CD8-positive, alpha-beta memory T cell (primary cell): ENCODE data around the gene SH2D3C. TPM values are rescaled to one million over a fixed set of nuclear protein-coding genes. Genes with fewer than 3 reads are reported as not detected.
"Not testable (repeated sequence)": the region's sequence is repeated elsewhere in the genome, so short reads cannot be mapped to it uniquely, and the experiment has no call there.

Experiments
- CTCF ChIA-PET: fragments of 350-600 bp; sonication (Branson Sonifier 250); formaldehyde crosslinking; loops from one replicate; lab custom pipeline; 2021; ENCODE audit warnings: antibody characterized with exemption; lab: Charles Lee
- POLR2A ChIA-PET: fragments of 350-600 bp; sonication (Branson Sonifier 250); formaldehyde crosslinking; loops from one replicate; lab custom pipeline; 2021; ENCODE audit warnings: antibody characterized with exemption; lab: Charles Lee
- DNase-seq, 5 donors: peaks; one replicate each; pipeline versions ENCODE4 v3.0.0 to v3.0.0-alpha.2; 2020 to 2022; ENCODE audit warnings: mixed read lengths in 1 of 5
- H3K27ac ChIP-seq: one replicate; pipeline ENCODE4 v1.7.0; 2013; ENCODE audit warnings: low read depth, mild to moderate bottlenecking, low read length, moderate library complexity
- H3K27me3 ChIP-seq: 2 replicates; pipeline ENCODE4 v1.7.0; 2013; ENCODE audit warnings: low read length, mild to moderate bottlenecking; ENCODE audit not compliant: insufficient read depth, poor library complexity, severe bottlenecking
- H3K36me3 ChIP-seq: 2 replicates; pipeline ENCODE4 v1.7.0; 2013; ENCODE audit warnings: mild to moderate bottlenecking, low read length, moderate library complexity; ENCODE audit not compliant: insufficient read depth
- H3K4me1 ChIP-seq: 2 replicates; pipeline ENCODE4 v1.7.0; 2013; ENCODE audit warnings: mild to moderate bottlenecking, low read length, moderate library complexity; ENCODE audit not compliant: insufficient read depth
- H3K4me3 ChIP-seq: 2 replicates; pipeline ENCODE4 v1.7.0; 2013; ENCODE audit warnings: mild to moderate bottlenecking, low read length
- H3K9me3 ChIP-seq: 2 replicates; pipeline ENCODE4 v1.7.0; 2013; ENCODE audit warnings: mild to moderate bottlenecking, low read length
- H3K27ac Mint-ChIP-seq, 8 donors: one replicate each; pipeline ENCODE4 v1.8.0; 2020 to 2021; ENCODE audit warnings: mixed read lengths in 8 of 8, mild to moderate bottlenecking in 6 of 8, inconsistent platforms in 3 of 8, moderate library complexity in 3 of 8
- H3K27me3 Mint-ChIP-seq, 2 donors: one replicate each; pipeline ENCODE4 v1.8.0; 2020 to 2021; ENCODE audit warnings: mixed read lengths in 2 of 2, mild to moderate bottlenecking in 1 of 2, moderate library complexity in 1 of 2
- H3K36me3 Mint-ChIP-seq, 3 donors: one replicate each; pipeline ENCODE4 v1.8.0; 2020 to 2021; ENCODE audit warnings: mixed read lengths in 3 of 3, inconsistent platforms in 1 of 3, mild to moderate bottlenecking in 1 of 3
- H3K4me1 Mint-ChIP-seq, 3 donors: one replicate each; pipeline ENCODE4 v1.8.0; 2020 to 2021; ENCODE audit warnings: mixed read lengths in 3 of 3, inconsistent platforms in 1 of 3, mild to moderate bottlenecking in 1 of 3
- H3K4me3 Mint-ChIP-seq, 7 donors: one replicate each; pipeline ENCODE4 v1.8.0; 2020 to 2021; ENCODE audit warnings: mixed read lengths in 7 of 7, mild to moderate bottlenecking in 6 of 7, moderate library complexity in 4 of 7, inconsistent platforms in 2 of 7
- H3K9me3 Mint-ChIP-seq, 5 donors: one replicate each; pipeline ENCODE4 v1.8.0; 2020 to 2022; ENCODE audit warnings: mixed read lengths in 5 of 5, mild to moderate bottlenecking in 3 of 5, moderate library complexity in 2 of 5, inconsistent platforms in 1 of 5
- polyA plus RNA-seq: library from polyadenylated mRNA; unstranded; fragments of 300-500 nt; fragmentation: Illumina TruSeq; gene quantifications from one replicate; pipeline ENCODE4 v1.2.3, GENCODE V29; 2021
- total RNA-seq, 2 experiments: library from RNA; stranded (reverse); gene quantifications; one replicate each; pipeline ENCODE4 v1.2.3, GENCODE V29; 2021

The SH2D3C gene
- total and polyA plus RNA-seq, 3 experiments from 2014 or later = 13.9 to 50.7 (median 14.1) TPM

DNA sequence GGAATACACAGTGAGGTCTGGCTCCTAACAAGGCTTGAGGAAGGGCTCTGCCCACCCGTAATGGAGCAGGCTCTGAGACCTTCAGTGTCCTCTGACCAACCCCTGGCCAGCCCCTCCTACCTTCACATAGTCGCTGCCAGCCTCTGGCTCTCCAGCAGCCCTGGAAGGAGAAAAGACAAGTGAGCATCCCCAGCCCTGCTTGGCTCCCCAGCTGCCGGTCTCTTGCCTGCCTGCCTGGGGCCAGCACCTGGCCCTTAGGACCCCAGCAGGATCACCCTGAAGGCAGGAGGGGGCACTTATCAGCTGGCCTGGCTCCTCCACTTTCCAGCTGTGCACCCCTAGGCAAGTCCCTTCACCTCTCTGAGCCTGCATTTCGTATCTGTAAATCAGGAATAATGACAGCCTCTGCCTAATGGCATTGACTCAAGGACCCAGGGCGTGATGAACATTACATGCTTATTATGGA lies 16.9 kb downstream of the SH2D3C start:
- peak overlapping the region in 3 of 8 donors; percentile 11 to 29 (median 17) for H3K27ac Mint-ChIP-seq
- H3K27ac ChIP-seq = no peak overlapping the region
- H3K27me3 Mint-ChIP-seq = peaks cover 0 to 3% of the 10 kb centered on the region in 2 donors
- H3K36me3 ChIP-seq = peaks cover 14% of the 10 kb centered on the region
- no peak overlapping the region for H3K4me3 ChIP-seq
- no peak for DNase-seq
- H3K4me1 Mint-ChIP-seq = peaks cover 47 to 61% (median 50%) of the 10 kb centered on the region in 3 donors
- H3K9me3 Mint-ChIP-seq = no peaks in the 10 kb centered on the region
- POLR2A ChIA-PET = no interaction called here
- H3K9me3 ChIP-seq = no peaks in the 10 kb centered on the region
- CTCF ChIA-PET = interaction anchor here (1.5 to 2.2 kb wide), 2 partner anchors 10 to 16 kb away, joined by 4 to 6 read pairs; no protein-coding TSS in a partner anchor
- no peak overlapping the region for H3K4me3 Mint-ChIP-seq
- H3K4me1 ChIP-seq = peaks cover 34% of the 10 kb centered on the region
- peaks cover 0 to 70% (median 11%) of the 10 kb centered on the region in 3 donors for H3K36me3 Mint-ChIP-seq
- no peaks in the 10 kb centered on the region for H3K27me3 ChIP-seq

DNA sequence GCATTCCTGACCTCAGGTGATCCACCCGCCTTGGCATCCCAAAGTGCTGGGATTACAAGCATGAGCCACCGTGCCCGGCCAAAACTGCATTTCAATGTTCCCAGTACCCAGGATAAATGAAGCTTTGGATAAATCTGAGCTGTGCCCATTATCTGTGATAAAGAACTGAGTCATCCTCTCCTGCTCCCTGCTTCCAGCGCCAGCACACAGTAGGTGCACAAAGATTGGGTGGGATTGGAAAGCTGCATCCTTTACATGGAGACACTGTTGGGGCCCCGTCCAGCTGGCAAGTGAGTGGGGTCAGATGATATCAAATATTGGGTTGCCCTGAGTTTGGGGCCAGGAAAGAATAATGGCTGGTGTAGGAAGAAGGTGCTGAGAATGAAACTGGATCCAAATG lies 17.4 kb downstream of the SH2D3C start:
- peaks cover 14% of the 10 kb centered on the region for H3K36me3 ChIP-seq
- no peaks in the 10 kb centered on the region for H3K27me3 ChIP-seq
- H3K27ac Mint-ChIP-seq = peak overlapping the region in 3 of 8 donors; percentile 17 to 75 (median 73)
- peaks cover 43 to 57% (median 46%) of the 10 kb centered on the region in 3 donors for H3K4me1 Mint-ChIP-seq
- ChIA-PET CTCF (interaction anchor here (1.5 to 2.2 kb wide), 2 partner anchors 10 to 16 kb away, joined by 4 to 6 read pairs; no protein-coding TSS in a partner anchor), POLR2A (no interaction called here)
- no peaks in the 10 kb centered on the region for H3K9me3 ChIP-seq
- H3K4me3 Mint-ChIP-seq = no peak overlapping the region
- H3K4me3 ChIP-seq = no peak overlapping the region
- H3K9me3 Mint-ChIP-seq = no peaks in the 10 kb centered on the region
- DNase-seq = no peak
- H3K4me1 ChIP-seq = peaks cover 30% of the 10 kb centered on the region
- H3K36me3 Mint-ChIP-seq = peaks cover 0 to 66% (median 9%) of the 10 kb centered on the region in 3 donors
- H3K27me3 Mint-ChIP-seq = peaks cover 0 to 3% of the 10 kb centered on the region in 2 donors
- no peak overlapping the region for H3K27ac ChIP-seq

DNA sequence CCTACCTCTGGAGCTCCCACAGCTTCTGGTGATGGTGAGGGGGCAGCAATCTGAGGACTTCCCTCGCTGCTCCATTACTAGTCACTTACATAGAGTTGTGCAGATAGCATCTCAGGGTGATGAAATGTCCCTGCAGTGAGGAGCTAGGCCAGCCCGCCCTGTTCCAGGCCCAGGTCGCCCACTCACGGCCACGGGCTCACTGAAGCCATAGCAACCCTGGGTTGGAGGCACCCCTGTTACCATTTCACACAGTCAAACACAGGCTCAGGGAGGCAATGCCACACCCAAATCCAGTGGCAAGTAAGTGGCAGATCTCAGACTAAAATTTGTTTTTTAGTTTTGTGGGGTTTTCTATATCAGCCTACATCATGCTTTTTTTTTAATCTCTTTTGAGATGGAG lies 19.6 kb downstream of the SH2D3C start:
- peaks cover 11% of the 10 kb centered on the region for H3K4me1 ChIP-seq
- peaks cover 0 to 49% (median 3%) of the 10 kb centered on the region in 3 donors for H3K36me3 Mint-ChIP-seq
- peaks cover 0 to 2% of the 10 kb centered on the region in 2 donors for H3K27me3 Mint-ChIP-seq
- H3K9me3 ChIP-seq = no peaks in the 10 kb centered on the region
- peaks cover 5% of the 10 kb centered on the region for H3K36me3 ChIP-seq
- ChIA-PET CTCF (interaction anchor here (0.9 to 2.5 kb wide), 3 partner anchors 8 to 24 kb away, joined by 3 to 6 read pairs (median 4); partner anchors contain the start of gene TOR2A), POLR2A (interaction anchor here (1.5 kb wide), 1 partner anchor 10 kb away, joined by 3 read pairs; no protein-coding TSS in a partner anchor)
- no peaks in the 10 kb centered on the region for H3K9me3 Mint-ChIP-seq
- DNase-seq = no peak
- H3K27me3 ChIP-seq = no peaks in the 10 kb centered on the region
- no peak overlapping the region for H3K4me3 ChIP-seq
- H3K4me3 Mint-ChIP-seq = no peak overlapping the region
- no peak overlapping the region for H3K27ac ChIP-seq
- peak overlapping the region in 7 of 8 donors; percentile 10 to 87 (median 64) for H3K27ac Mint-ChIP-seq
- peaks cover 25 to 35% (median 25%) of the 10 kb centered on the region in 3 donors for H3K4me1 Mint-ChIP-seq

DNA sequence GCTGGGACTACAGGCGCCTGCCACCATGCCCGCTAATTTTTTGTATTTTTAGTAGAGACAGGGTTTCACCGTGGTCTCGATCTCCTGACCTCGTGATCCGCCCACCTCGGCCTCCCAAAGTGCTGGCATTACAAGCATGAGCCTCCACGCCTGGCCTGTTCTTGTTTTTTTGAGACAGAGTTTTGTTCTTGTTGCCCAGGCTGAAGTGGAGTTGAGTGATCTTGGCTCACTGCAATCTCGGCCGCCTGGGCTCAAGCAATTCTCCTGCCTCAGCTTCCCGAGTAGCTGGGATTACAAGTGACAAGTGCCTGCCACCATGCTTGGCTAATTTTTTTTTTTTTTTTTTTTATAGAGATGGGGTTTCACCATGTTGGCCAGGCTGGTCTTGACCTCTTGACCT lies 21.7 kb downstream of the SH2D3C start:
- Mint-ChIP-seq H3K27ac (peak overlapping the region in 2 of 8 donors; percentile 69 to 81), H3K36me3 (peaks cover 0 to 50% (median 0%) of the 10 kb centered on the region in 3 donors), H3K4me1 (peaks cover 8 to 23% (median 14%) of the 10 kb centered on the region in 3 donors)
- not testable (repeated sequence) for H3K36me3 ChIP-seq, H3K9me3 ChIP-seq, H3K4me3 ChIP-seq, H3K27ac ChIP-seq, H3K27me3 ChIP-seq, H3K9me3 Mint-ChIP-seq, H3K27me3 Mint-ChIP-seq, DNase-seq, H3K4me3 Mint-ChIP-seq, H3K4me1 ChIP-seq
- POLR2A ChIA-PET = interaction anchor here (0.7 kb wide), 1 partner anchor 159 kb away, joined by 3 read pairs; no protein-coding TSS in a partner anchor
- CTCF ChIA-PET = interaction anchor here (1.0 to 2.5 kb wide), 7 partner anchors 10 to 34 kb away, joined by 3 to 9 read pairs (median 4); partner anchors contain the start of genes CDK9 and TOR2A

DNA sequence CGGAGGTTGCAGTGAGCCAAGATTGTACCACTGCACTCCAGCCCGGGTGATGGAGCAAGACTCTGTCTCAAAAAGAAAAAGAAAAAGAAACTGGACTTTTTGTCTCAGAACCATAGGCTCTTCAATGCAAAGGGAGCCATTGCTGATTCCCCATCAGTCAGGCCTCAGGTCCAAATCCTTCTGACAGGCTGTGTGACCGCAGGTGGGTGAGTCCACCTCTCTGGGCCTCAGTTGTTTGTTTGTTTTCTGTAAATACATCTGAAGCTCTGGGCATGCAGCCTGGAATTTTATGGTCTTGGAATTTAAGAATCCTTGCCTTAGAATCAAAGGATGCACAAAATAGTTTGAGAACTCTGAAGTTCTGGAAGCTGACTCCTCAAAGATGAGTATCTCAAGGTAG lies 22.2 kb downstream of the SH2D3C start:
- H3K27me3 Mint-ChIP-seq = no peaks in the 10 kb centered on the region
- no peaks in the 10 kb centered on the region for H3K4me1 ChIP-seq
- H3K9me3 ChIP-seq = no peaks in the 10 kb centered on the region
- H3K9me3 Mint-ChIP-seq = no peaks in the 10 kb centered on the region
- H3K27ac Mint-ChIP-seq = no peak overlapping the region
- peaks cover 0 to 50% (median 0%) of the 10 kb centered on the region in 3 donors for H3K36me3 Mint-ChIP-seq
- H3K27me3 ChIP-seq = no peaks in the 10 kb centered on the region
- CTCF ChIA-PET = interaction anchor here (1.4 to 2.5 kb wide), 2 partner anchors 21 to 29 kb away, joined by 3 to 9 read pairs; partner anchors contain the start of genes CDK9 and TOR2A
- H3K36me3 ChIP-seq = peaks cover 10% of the 10 kb centered on the region
- POLR2A ChIA-PET = no interaction called here
- H3K4me1 Mint-ChIP-seq = peaks cover 12 to 22% (median 18%) of the 10 kb centered on the region in 3 donors
- no peak overlapping the region for H3K4me3 ChIP-seq
- no peak overlapping the region for H3K4me3 Mint-ChIP-seq
- no peak for DNase-seq
- no peak overlapping the region for H3K27ac ChIP-seq

DNA sequence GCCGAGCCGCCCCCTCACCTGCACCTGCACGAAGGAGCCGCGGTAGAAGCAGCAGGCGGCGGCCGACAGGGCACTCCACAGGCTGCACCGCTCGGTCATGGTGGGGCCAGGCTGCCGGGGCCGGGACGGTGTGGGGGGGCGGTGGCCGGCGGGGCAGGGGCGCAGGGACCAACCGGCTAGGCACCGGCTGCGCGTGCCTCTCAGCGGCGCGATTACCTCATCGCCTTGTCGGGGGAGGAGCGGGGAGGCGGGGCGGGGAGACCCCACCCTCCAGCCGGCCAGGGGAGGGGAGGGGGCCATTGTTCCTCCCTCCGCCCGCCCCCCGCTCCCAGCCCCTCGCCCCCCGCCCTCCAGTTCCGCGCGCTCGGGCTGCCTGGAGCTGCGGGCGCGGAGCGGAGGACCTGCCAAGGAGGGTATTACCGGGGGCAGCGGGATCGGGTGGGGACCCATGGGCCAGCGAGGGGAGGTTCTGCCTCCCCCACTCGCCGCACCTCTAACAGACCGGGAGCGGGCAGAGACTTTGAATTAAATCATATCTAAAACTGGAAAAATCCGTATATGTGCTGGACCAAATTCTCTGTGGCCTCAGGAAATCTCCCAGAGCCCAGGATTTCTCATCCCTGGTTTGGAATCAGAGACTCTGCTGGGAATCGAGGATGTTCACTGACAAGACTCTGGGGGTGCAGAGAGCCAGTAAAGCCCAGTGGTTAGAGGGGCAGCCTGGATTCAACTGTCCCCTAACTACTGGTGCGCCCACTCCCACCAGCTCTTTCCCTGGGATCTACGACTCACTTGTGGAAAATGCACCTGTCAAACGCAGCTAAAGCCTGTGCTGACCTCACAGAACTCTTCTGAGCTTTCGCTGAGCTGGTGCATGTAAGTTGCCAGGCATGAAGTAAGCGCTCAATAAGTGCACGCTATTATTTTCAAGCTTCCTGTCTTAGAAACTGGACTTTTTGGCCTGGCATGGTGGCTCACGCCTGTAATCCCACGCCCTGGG lies 23.1 kb downstream of the SH2D3C start:
- H3K4me3 ChIP-seq = no peak overlapping the region
- Mint-ChIP-seq H3K4me3 (no peak overlapping the region), H3K27me3 (no peaks in the 10 kb centered on the region), H3K27ac (peak overlapping the region in 1 of 8 donors; percentile 79), H3K4me1 (peaks cover 16 to 23% (median 19%) of the 10 kb centered on the region in 3 donors), H3K9me3 (no peaks in the 10 kb centered on the region), H3K36me3 (peaks cover 3 to 55% (median 3%) of the 10 kb centered on the region in 3 donors)
- POLR2A ChIA-PET = no interaction called here
- no peak for DNase-seq
- H3K9me3 ChIP-seq = no peaks in the 10 kb centered on the region
- H3K27ac ChIP-seq = no peak overlapping the region
- CTCF ChIA-PET = interaction anchor here (2.5 kb wide), 1 partner anchor 20 kb away, joined by 9 read pairs; the partner anchor contains the start of gene TOR2A
- no peaks in the 10 kb centered on the region for H3K27me3 ChIP-seq
- peaks cover 15% of the 10 kb centered on the region for H3K36me3 ChIP-seq
- H3K4me1 ChIP-seq = no peaks in the 10 kb centered on the region

DNA sequence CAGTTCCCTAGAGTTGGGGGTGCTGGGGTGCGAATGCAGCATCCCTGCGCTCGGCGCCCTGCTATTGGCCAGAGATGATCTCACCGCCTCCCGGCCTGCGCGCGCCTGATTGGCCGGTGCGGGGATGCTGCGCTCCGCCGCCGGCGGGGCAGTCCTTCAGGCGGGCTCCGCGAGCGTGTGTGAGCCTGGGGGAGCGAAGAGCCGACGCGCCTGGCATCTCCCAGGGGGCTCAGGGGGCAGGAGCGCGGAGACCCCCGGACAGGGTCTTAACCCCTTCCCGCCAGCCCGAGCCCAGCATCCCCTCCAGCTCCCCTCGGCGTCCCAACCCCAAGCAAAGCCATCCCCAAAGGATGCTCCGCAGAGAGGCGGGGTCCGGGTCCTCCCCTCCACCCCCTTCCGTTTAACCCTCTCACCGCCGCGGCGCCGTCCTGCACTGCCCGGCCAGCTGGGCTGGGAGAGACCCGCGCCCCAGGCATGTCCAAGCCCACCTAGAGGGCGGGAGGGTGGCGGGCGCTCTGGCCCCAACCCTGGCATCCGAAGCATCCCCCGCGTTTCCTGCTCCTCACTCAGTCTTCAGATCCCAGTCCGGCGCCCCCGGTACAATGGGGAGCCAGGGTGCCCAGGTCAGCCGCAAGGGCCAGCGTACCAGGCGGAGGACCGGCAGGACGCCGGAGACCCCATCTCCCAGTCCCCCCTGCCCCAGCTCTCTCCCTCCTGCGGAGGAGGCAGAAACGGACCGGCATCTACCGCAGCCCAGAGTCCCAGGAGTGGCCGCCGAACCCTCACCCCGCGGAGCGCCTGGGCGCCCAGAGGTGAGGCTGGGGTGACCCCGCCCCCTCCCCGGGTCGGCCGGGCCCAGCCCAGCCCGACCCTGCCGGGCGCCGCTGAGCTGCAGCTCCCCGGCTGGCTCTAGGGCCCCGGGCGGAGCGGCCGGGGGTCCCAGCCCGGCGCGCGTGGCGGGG lies 24.1 kb downstream of the SH2D3C start:
- H3K9me3 ChIP-seq = no peaks in the 10 kb centered on the region
- H3K27ac ChIP-seq = no peak overlapping the region
- Mint-ChIP-seq H3K4me1 (peaks cover 18 to 25% (median 21%) of the 10 kb centered on the region in 3 donors), H3K27ac (no peak overlapping the region), H3K27me3 (no peaks in the 10 kb centered on the region), H3K4me3 (no peak overlapping the region), H3K9me3 (no peaks in the 10 kb centered on the region), H3K36me3 (peaks cover 4 to 57% (median 5%) of the 10 kb centered on the region in 3 donors)
- peaks cover 22% of the 10 kb centered on the region for H3K36me3 ChIP-seq
- no peaks in the 10 kb centered on the region for H3K27me3 ChIP-seq
- DNase-seq = no peak
- H3K4me1 ChIP-seq = no peaks in the 10 kb centered on the region
- CTCF ChIA-PET = no interaction called here
- POLR2A ChIA-PET = no interaction called here
- no peak overlapping the region for H3K4me3 ChIP-seq
